ENCODE results near the gene TIMD4.
"Not testable (repeated sequence)": the region's sequence is repeated elsewhere in the genome, so short reads cannot be mapped to it uniquely, and the experiment has no call there.

TIMD4 gene

DNA sequence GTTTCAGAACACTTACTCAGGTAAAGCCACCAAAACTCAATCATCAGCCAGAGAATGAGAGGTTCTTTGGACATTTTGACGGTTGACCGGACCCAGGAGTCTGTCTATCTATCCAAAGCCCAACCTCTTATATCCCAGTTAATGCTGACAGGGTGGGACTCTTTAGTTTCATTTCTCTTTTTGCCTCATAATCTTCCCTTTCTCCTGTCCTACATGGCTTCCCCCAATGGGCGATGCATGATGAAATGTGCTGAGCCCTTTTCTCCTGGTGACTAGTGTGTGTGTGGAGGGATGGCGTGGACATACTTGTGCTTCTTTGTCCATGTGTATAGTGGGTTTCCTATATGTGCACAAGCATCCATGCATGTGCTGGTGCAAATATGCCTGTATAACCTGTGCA is at the start of gene TIMD4:
Gene TIMD4, minus strand, starts transcription at position 102 of the 400 bp plus-strand sequence. Its CDS starts 28 bp downstream, at position 74.
- no peak for DNase-seq (ENCODE audit: low spot score)

DNA sequence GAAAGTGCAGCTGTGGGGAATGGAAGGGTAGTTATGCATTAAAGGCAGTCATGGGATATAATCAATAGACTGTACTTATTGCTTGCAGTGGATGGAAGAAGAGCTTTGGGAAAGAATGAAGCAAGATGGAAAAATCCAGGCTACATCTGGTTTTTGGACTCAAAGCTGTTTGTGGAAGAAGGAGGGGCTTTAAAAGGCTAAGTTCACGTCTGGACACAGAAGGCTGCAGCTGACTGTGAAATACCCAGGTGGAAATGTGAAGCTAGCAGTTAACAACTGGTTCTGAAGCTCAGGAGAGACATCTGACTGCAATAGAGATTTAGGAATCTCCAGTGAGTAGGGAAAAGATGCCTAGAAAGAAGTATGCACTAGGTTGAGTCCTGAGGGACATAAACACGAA is 43.2 kb upstream of the TIMD4 start:
- no peak for DNase-seq (ENCODE audit: low spot score)

DNA sequence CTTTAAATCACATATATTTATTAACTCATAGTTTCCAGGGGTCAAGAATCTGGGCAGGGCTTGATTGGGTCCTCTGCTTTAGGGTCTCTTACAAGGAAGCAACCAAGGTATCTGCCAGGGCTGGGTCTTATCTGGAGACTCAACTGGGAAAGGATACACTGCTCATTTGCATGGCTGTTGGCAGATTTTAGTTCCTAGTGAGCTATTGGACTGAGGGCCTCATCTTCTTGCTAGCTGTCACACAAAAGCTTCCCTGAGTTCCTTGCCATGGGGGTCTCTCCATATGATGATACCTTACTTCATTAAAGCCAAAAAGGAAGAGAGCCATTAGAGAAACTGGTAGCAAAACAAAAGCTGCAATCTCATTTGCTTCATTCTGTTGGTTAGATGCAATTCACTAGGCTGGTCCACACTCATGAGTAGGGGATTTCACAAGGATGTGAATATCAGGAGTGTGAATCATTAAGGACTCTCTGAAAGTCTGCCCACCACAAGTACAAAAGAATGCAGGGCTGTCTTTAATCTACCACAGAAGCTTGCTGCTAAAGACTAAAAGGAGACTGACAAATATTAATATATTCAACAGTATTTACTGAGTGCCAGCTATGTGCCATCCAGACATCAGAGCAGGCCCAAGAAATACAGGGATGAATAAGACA is 42.0 kb upstream of the TIMD4 start:
- DNase-seq (ENCODE audit: low spot score), result no peak

DNA sequence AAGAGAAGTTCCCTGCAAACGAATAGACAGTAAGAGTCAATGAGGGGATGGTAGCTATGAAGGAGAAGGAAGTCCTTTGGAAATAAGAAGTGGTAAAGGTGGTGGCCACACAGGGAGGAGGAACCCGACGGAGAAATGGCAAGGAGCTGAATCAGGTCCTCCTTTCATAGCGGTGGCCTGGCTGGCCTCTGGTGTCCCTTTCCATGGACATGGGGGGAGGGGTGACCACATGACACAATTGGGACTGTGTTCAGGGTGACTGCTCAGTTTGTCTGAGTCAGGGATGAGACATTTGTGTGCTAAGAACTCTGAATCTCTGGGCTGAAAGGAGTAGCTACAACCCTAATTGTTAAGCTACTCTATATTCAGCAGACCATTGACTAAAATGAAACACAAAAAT is 28.7 kb upstream of the TIMD4 start:
- DNase-seq (ENCODE audit: low spot score), result no peak

DNA sequence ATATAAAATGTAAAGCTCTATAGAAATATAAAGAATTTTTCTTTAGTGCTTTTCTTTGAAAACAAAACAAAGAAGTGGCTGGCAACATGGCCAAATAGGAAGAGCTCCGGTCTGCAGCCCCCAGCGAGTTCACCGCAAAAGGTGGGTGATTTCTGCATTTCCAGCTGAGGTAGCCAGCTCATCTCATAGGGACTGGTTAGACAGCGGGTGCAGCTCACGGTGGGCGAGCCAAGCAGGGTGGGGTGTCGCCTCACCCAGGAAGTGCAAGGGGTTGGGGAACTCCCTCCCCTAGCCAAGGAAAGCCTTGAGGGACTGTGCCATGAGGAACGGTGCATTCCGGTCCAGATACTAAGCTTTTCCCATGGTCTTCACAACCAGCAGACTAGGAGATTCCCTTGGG is 21.0 kb upstream of the TIMD4 start:
- DNase-seq (ENCODE audit: low spot score), result no peak

DNA sequence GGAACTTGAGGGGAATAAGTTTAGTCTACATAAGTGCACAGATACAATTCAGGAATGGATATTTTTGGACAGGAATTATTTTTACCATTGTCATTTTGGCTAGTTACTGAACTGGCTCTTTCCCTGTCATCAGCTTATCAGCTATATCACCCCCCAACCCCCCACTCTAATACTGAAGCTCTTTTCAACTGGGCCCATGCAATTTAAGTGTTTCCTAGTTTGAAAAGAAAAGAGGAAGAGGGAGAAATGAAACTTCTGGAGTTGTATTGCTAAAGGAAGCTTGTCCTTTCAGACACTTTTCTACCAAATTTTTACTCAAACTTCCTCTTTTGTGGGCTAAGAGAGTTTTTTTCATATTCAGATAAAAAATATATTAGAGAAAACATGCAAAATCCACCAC is 18.5 kb upstream of the TIMD4 start:
- no peak for DNase-seq (ENCODE audit: low spot score)

DNA sequence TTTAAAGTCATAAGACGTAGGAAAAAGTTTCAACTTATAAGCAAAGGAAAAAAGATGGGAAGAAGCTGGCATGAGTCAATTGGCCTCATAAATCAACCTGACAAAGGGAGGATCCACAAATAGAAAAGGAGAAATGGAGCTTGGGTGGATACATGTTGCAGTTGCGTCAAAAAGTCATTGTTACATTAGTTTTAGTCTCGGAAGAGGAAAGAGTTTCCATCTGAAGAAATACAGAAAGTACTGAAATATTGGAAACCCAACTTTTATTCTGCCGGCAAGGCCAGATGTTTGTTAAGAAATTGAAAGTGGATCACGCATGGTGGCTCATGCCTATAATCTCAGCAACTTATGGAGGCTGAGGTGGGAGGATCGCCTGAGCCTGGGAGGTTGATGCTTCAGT is 11.3 kb upstream of the TIMD4 start:
- no peak for DNase-seq (ENCODE audit: low spot score)

DNA sequence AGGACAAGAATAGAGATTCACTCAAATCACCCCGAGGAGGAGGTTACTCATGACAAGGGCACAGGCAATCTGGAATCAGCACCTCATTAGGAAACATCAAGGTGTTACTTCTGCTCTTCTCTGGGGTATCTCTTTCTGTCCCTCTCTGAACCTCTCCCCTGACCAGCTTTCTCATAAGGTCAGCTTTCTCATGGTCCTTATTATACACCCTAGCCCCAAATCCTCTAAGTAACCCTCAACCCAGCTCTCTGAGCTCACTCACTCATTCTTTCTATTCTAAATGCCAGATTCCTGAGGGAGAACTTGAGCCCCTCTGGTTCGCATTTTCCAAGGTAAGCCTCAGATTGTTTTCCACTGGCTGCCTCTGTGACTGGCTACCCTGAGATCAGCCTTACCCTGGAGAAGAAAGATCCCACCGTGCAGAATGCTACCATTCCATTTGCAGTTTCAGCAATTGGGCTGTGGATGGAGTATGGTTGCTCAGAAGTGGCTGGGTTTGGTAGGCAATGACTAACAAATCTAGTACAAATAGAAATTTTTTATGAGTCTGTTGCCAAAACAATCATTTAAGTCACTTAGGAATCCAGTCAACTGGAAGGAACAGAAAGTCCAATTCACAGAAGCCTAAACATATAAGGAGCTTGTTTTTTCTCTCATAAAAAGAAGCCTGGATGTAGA is 9.0 kb upstream of the TIMD4 start:
- DNase-seq (ENCODE audit: low spot score), result no peak

DNA sequence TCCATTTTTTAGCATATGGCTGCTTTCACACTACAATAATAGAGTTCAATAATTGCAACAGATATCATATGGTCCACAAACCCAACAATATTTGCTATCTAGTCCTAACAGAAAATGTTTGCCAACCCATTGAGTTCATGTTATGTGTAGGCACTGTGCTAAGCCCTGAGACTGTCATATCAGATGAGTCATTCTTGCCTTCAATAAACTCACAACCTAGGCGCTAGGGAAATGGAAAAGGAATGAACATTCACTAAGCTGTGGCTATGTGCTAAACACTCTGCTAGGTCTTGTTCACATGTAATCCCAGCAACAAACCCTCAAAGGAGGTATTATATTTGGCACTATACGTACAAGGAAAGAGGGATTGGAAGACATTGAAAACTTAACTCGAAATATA is 8.4 kb upstream of the TIMD4 start:
- no peak for DNase-seq (ENCODE audit: low spot score)

DNA sequence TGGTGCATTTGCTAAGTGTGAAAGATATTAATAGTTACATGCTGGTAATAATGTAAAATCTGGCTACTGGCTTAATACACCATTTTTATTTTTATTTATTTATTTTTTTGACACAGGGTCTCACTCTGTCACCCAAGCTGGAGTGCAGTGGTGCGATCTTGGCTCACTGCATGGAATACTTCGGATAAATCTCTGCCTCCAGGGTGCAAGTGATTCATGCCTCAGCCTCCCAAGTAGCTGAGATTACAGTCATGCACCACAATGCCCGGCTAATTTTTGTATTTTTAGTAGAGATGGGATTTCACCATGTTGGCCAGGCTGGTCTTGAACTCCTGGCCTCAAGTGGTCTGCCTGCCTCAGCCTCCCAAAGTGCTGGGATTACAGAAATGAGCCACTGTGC is 4.4 kb upstream of the TIMD4 start:
- DNase-seq (ENCODE audit: low spot score), result not testable (repeated sequence)

DNA sequence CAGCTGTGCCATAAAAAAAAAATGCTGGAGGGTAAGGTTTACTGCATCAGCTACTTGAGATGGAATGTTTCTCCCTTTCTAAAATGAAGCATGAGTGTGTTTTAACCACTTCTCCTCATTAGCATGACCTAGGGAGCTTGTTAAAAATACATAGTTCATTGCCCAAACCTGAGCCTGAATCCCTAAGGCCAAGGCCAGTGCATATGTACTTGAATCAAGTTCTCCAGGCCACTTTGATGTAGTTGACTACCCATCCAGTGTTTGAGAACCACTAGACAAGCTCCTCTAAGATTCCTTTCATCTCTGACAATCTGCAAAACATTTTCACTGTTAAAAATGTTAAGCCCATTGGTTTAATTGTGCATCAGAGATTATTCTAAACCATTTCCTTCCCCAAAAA is 6.7 kb downstream of the TIMD4 start:
- no peak for DNase-seq (ENCODE audit: low spot score)

DNA sequence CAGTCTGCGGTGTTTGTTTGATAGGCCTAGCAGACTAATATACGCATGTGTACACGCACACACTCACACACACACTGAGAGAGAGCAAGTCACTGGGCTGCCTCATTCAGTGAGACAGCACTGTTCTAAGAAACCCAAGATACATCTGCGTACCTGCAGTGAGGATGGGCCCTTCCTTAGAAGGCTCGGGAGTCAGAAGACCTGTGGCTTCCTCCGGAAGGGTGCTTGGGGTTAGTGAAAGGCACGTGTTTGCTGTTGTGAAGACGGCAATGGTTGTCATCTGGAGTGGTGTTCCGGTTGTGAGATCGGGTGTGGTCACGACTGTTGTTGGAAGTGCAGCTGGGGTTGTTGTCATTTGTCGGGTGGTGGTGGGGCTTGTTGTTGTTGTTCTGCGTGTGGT is 11.7 kb downstream of the TIMD4 start:
- DNase-seq (ENCODE audit: low spot score), result no peak

DNA sequence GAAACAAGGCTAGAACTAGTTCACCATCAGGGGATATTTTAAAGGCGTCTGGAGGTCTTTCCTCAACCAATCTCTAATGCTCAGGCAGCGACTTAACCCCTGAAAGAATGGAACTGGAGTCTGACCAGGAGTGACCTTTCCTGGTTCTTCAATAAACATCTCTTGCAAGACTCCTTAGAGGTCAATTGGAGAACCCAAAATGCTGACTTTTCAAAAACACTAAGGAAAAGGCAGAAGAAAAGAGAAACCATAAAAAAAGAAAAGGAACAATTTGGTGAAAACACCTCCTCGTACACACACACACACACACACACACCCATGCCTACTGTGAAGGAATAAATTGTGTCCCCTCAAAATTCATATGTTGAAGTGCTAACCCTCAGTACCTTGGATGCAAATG is 12.3 kb downstream of the TIMD4 start:
- DNase-seq (ENCODE audit: low spot score), result no peak

DNA sequence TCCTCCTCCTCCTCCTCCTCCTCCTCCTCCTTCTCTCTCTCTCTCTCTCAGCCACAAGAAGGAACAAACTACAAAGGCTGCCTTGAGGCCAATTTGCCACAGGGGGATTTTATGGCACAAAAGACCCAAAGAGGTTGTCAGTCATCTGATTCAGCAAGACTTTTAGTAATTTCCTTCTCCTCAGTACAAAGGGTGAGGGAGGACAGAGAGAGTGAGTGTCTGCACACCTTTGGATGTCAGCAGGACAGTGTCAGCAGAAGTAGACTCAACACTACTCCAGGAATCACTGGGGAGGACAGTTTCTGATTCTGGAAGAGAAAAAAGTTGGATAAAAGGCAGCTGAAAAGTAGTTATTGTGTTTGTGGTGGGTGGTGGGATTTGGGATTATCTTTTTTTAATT is 13.6 kb downstream of the TIMD4 start:
- no peak for DNase-seq (ENCODE audit: low spot score)

DNA sequence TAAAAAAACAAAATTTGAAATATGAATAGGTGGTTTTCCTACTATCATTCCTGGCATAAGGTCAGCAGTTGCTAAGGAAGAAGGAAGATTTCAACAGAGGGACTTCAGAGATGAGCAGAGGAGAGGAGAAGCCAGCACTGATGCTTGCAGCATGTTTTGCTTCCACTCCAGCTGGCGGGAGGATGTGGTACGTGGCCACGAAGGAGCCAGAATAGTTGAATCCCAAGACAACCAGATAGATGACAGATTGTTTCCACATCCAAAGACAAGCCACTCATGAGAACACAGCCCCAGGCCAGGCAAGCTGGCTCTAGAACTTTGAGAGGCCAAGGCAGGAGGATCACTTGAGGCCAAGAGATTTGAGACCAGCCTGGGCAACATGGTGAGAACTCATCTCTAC is 15.1 kb downstream of the TIMD4 start:
- no peak for DNase-seq (ENCODE audit: low spot score)

DNA sequence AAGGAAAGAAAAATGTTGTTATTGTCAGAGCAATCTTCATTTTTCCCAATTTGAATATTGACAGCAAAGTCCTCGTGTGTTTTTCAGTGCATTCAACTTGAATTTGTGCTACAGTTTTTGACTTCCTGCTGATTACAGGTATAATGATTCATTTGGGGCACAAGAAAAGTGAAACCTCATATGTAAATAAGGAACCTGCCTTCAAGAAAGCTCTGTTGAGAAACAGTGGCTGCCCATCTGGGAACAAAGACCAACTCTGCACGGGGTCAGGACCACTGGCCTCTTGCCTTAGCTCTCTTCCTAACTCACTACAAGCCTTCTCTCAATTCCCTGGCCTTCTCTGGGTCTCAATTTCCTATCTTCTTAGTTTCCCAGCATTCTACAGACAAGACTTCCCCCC is 21.0 kb downstream of the TIMD4 start:
- no peak for DNase-seq (ENCODE audit: low spot score)

DNA sequence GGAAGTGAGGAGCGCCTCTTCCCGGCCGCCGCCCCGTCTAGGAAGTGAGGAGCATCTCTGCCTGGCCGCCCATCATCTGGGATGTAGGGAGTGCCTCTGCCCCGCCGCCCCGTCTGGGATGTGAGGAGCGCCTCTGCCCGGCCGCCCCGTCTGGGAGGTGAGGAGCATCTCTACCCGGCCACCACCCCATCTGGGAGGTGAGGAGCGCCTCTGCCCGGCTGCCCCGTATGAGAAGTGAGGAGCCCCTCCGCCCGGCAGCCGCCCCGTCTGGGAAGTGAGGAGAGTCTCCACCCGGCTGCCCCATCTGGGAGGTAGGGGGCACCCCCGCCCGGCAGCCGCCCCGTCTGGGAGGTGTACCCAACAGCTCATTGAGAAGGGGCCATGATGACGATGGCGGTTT is 22.6 kb downstream of the TIMD4 start:
- DNase-seq (ENCODE audit: low spot score), result not testable (repeated sequence)

DNA sequence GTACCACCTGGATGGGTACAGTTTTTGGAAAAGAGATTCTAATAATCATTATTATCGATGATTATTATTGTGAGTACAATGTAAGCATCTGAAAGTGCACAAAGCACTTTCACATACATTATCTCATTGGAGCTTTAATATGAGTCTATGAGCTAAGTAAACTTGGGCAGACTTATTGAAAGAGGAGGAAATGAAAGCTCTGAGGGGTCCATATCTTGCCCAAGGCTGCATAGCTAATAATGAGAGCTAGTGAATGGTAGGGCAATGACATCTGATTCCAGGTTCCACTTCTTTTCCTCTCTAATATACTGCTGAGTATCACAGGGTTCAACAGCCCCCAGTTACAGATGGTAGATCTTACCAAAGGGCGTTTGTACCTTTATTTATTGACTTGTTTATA is 26.1 kb downstream of the TIMD4 start:
- no peak for DNase-seq (ENCODE audit: low spot score)

DNA sequence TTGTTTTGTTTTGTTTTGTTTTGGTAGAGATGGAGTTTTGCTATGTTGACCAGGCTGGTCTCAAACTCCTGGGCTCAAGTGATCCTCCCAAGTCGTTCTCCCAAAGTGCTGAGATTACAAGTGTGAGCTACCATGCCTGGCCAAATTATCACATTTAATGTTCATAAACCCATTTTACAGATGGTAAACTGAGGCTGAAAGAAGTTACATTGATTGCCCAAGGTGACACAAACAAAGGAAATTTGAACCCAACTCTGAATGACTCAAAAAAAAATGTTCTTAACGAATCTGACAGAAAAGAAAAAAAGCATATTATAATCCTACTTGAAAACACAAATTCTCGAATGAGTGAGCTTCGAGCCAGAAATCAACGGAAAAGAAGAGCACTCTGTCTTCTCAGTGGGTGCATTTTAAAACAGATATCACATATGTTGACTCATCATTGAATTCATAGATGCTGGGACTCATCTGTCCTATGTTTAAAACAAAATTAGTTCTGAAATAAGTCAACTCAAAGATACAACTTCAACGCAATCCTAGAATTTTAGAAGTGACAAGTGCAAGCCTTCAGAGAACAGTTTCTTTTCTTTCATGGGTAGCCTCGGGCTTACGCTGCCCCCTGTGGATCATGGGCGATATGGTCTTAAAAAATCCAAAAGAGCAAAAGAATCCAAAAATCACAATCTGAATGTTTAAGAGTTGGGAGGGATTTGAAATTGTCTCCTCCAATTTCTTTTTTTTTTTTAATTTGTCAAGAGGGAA is 28.4 kb downstream of the TIMD4 start:
- no peak for DNase-seq (ENCODE audit: low spot score)

DNA sequence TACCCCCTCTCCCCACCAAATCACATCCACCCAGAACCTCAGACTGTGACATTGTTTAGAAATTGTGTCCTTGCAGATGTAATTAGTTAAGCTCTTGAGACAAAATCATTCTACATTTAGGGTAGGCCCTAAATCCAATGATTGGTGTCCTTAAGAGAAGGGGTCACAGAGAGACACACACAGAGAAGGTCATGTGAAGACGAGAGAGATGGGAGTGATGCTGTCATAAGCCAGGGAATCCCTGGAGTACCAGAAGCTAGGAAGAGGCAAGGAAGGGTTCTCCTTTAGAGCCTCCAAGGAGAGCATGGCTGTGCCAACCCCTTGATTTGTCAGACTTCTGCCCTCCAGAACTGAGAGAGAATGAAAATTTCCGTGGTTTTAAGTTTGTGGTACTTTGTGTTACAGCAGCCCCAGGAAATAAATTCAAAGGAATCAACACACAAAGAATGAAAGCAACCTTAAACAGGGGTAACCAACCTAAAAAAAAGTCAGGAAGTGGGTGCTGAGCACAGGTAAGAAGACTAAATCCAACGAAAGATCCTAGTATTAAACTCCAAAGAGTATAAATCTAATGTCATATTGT is 33.6 kb downstream of the TIMD4 start:
- DNase-seq (ENCODE audit: low spot score), result no peak

DNA sequence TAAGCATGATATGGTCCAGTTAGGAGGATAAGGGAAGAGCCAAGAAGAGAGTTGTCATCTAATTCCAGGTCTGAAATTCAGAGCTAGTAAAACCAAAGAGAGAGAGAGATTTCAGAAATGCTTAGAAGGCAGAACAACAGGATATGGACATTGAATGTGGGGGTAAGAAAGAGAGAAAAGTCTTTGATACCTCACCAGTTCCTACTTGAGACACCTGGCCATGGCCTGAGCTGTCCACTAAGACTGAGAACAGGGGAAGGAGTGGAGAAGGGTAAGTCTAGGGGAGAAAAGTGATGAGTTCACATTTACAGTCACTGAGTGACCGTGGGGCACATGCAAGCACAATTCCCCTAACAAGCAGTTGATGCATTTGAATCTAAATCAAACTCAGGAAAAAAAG is 35.5 kb downstream of the TIMD4 start:
- DNase-seq (ENCODE audit: low spot score), result no peak

DNA sequence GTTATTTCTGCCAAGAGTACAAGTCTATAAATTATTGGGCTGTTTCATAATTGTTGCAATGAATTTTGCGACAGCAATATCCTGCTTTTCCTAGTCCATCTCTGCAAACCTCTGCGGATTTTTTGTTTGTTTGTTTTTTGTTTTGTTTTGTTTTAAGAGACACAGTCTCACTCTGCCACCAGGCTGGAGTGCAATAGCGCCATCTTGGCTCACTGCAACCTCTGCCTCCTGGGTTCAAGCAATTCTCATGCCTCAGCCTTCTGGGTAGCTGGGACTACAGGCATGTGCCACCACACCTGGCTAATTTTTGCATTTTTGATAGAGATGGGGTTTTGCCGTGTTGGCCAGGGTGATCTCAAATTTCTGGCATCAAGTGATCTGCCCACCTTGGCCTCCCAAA is 37.3 kb downstream of the TIMD4 start:
- DNase-seq (ENCODE audit: low spot score), result not testable (repeated sequence)

DNA sequence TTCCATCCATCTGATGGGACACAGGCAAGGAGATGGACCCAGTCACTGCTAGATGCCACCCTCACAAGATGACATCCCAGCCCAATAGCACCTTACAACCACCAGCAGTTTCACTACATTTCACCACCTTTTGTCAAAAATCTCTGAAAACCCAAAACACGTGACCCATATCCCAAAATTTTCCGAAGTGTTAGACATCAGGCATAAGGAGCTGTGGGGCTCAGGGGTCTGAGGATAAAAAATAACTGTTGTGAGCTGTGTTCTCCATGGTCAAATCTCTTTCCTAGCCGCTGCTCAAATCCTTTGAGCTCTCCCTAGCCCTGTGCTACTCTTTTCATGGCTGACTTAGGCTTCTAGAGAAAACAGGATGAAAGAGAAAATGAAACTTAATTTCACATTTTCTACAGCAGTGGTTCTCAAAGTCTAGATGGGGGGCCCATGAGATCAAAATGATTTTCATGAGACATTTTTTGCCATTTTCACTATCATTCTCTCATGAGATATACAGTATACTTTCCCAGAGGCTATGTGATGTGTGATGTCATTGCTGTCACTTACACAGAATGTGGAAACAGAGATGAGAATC is 40.7 kb downstream of the TIMD4 start:
- DNase-seq (ENCODE audit: low spot score), result no peak

Data from hepatic stellate cell (primary cell).